ENCODE results near the gene GPC5.
"Not testable (repeated sequence)": the region's sequence is repeated elsewhere in the genome, so short reads cannot be mapped to it uniquely, and the experiment has no call there.

DNA sequence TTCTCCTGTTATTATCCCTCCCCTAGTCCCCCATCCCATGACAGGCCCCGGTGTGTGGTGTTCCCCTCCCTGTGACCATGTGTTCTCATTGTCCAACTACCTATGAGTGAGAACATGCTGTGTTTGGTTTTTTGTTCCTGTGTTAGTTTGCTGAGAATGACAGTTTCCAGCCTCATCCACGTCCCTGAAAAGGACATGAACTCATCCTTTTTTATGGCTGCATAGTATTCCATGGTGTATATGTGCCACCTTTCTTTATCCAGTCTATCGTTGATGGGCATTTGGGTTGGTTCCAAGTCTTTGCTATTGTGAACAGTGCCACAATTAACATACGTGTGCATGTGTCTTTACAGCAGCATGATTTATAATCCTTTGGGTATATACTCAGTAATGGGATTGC, 1297.4 kb downstream of the GPC5 start:
- TF ChIP-seq, protein P1, sequence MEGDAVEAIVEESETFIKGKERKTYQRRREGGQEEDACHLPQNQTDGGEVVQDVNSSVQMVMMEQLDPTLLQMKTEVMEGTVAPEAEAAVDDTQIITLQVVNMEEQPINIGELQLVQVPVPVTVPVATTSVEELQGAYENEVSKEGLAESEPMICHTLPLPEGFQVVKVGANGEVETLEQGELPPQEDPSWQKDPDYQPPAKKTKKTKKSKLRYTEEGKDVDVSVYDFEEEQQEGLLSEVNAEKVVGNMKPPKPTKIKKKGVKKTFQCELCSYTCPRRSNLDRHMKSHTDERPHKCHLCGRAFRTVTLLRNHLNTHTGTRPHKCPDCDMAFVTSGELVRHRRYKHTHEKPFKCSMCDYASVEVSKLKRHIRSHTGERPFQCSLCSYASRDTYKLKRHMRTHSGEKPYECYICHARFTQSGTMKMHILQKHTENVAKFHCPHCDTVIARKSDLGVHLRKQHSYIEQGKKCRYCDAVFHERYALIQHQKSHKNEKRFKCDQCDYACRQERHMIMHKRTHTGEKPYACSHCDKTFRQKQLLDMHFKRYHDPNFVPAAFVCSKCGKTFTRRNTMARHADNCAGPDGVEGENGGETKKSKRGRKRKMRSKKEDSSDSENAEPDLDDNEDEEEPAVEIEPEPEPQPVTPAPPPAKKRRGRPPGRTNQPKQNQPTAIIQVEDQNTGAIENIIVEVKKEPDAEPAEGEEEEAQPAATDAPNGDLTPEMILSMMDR (IDR thresholded peaks at IDR 0.05; ENCODE audit: insufficient read depth, low read length, poor library complexity, severe bottlenecking) = not testable (repeated sequence)
- TF ChIP-seq EZH2phosphoT487 (conservative IDR thresholded peaks at IDR 0.05; ENCODE audit: low read length) = not testable (repeated sequence)

Measured in SU-DHL-6 (cell line).